Hematopoietic multipotent progenitor cell treated with erythropoietin and hydrocortisone succinate and interleukin-3 and kit ligand, for 4 days (in vitro differentiated cells): ENCODE measurements around the gene PRPF31.

Source experiments
- DNase-seq: peaks from one replicate; pipeline ENCODE4 v3.0.0-alpha.2; 2015

PRPF31 gene

DNA sequence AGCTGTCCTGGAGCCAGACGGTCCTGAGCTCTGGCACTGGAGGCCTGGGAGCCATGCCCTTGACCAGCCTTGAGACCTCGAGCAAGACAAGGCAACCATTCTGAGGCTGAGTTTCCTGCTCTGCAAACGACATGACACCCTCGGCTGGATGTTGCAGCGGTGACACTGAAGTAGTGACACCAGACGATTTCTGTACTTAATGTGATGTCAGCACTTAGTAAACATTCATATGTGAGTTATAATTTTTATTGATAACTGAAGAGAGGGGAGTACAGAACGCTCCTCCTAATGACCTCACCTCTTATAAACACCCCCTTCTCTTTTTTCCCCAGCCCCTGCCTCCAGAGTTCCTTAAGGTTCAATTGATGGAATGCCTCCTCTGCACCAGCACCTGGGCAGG is 7.1 kb upstream of the PRPF31 start:
- DNase-seq = no peak

GRCh38 chr19:54109651-54110050 is 5.9 kb upstream of the PRPF31 start:
- DNase-seq = no peak

DNA sequence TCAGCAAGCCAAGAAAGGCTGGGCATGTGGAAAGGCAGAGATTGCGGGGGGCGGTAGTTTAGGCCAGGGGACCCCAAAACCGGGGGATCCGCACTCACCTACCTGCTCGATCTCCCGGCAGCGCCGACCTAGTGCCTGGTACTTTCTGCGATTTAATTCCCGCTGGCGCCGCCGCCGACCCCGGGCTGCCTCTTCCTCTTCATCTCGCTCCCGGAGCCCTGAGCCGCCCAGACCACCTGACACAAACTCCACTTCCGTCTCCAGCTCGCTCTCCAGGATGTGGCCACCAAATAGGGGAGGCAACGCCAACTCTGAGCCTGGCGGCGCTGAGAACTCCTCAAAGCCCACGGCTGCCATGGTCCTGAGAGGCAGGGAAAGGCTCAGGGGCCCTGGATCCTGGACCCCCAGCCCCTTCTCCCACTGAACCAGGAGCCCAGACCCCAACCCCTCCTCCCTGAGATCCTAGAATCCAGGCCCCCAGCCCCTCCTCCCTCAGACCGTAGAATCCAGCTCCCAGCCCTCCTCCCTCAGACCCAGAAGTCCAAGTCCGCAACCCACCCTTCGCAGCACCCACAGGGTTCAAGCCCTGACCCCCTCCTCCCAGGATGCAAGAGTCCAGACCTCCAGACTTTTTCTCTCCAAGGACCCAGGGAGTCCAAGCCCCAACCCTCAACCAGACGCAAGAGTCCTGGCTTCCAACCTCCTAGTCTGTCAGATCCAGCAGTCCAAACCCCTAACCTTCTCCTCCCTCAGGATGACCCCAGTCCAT is 1.0 kb upstream of the PRPF31 start:
- peak; percentile 86 for DNase-seq

DNA sequence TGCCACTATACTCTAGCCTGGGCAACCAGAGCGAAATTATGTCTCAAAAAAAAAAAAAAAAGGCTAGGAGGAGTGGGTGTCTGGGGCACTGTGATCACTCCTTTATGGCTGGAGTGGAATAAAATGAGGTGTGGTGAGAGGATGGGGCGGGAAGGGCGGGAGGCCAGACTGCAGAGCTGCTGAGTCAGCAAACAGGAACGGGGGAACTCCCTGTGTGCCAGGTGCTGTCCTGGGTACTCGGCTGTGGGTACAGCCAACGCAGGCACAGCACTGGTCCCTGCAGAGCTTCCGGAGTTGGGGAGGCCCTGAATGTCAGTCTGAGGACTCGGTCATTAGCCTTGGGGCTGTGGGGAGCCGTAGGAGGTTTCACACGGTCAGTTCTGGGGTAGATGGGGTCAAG is 5.7 kb downstream of the PRPF31 start:
- no peak for DNase-seq

DNA sequence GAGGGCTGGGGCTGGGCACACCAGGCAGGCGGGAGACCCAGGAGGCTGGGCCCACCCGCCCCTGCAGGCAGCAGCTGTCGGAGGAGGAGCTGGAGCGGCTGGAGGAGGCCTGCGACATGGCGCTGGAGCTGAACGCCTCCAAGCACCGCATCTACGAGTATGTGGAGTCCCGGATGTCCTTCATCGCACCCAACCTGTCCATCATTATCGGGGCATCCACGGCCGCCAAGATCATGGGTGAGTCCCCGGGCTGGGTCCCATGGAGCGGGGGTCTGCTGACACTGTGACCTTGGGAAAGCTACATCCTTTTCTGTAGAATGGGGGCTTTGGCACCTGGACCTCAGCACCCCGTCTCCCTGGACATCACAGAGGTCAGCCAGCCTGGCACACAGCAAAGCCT is 8.1 kb downstream of the PRPF31 start:
- no peak for DNase-seq

DNA sequence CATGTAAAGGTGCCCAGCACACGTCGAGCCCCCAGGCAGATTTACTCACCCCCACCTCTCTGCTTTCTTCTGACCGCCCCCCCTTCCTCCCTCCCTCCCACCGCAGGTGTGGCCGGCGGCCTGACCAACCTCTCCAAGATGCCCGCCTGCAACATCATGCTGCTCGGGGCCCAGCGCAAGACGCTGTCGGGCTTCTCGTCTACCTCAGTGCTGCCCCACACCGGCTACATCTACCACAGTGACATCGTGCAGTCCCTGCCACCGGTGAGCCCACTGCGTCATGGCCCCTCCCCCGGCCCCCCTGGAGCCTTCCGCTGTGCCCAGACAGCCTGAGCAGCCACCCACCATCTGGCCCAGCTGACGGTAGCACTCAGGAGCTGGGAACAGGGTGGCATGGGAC is 8.8 kb downstream of the PRPF31 start:
- no peak for DNase-seq

- DNase-seq = no peak
Measured at GRCh38 chr19:54125713-54126112, 10.2 kb downstream of the PRPF31 start.

GRCh38 chr19:54127688-54128440 is 12.3 kb downstream of the PRPF31 start:
- no peak for DNase-seq

DNA sequence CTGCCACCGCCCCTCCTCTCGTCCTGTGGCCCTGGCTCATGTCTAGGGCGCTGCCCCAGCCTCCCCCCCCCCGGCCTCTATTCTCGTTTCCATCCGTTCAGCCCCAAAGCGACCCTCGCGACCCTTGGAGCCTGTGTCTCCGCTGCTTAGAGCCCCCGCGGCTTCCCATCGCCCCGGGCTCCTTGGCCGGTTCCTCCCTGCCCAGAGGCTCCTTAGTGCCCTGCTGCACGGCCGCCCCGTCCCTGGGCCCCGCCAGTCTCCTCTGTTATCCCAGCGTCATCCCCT is 12.8 kb downstream of the PRPF31 start:
- DNase-seq = no peak

GRCh38 chr19:54128796-54129616 is 13.5 kb downstream of the PRPF31 start:
- DNase-seq = no peak

- DNase-seq = no peak
Measured at GRCh38 chr19:54129617-54129996, 14.1 kb downstream of the PRPF31 start.

GRCh38 chr19:54133312-54133956 is 17.9 kb downstream of the PRPF31 start:
- DNase-seq = peak; percentile 54

DNA sequence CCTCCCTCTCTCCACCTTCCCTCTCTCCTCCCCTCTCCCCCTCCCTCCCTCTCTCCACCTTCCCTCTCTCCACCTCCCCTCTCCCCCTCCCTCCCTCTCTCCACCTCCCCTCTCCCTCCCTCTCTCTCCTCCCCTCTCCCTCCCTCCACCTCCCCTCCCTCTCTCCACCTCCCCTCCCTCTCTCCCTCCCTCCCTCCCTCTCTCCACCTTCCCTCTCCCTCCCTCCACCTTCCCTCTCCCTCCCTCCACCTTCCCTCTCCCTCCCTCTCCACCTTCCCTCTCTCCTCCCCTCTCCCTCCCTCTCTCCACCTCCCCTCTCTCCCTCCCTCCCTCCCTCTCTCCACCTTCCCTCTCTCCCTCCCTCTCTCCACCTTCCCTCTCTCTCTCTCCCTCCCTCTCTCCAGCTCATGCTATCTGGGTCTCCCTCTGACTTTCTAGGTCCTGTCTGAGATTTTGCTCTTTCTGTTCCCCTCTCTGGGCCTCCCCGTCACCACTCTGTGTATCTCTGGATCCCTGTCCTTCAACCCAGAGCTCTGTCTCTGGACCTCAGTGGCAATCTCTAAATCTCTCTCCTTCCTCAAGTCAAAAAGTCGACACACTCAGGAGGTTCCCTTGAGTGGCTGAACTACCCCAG is 18.5 kb downstream of the PRPF31 start:
- no peak for DNase-seq

GRCh38 chr19:54136086-54136863 is 20.7 kb downstream of the PRPF31 start:
- DNase-seq = no peak

- peak; percentile 100 for DNase-seq
Measured at GRCh38 chr19:54136864-54137698, 21.5 kb downstream of the PRPF31 start.

DNA sequence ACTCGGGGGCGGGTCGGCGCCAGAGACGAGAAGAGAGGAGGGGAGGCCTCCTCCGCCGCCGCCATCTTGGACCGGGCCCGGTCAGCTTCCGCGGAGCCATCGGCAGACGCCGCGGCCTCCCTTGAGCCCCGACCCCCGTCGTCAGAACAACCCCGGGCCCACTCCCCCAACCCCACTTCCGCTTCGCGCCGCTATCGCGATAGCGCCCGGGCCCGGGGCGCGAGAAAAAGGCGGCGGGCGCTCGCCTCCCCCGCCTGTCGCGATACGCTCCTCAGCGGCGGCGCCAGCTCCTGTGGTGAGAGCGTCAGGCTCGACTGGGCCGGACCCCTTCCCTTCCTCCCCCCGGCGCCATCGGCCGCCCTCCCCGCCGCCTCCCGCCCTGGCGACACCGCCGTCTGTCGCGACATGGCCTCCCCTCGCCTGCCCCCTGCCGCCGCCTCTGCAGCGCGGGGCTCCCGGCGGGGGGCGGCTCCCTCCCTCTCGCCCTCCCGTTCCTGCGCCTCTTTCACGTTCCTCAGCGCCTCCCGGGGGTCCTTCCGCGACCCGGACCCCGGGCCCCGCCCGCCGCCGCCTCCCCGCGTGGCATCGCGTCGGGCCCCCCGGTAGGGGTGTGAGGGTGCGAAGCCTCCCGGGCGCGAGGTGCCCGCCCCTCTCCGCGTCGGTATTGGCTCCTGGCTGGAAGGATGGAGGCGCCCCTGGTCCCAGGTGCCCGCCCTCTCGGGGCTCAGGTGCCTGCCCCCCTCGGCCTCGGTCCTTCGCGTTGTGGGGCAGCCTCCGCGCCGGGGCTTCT is 22.3 kb downstream of the PRPF31 start, which contains the start of gene CNOT3:
TSS of gene CNOT3 (plus strand) at position 64 of the 790 bp plus-strand sequence. CDS start 5,217 bp downstream, outside the sequence.
- DNase-seq = peak; percentile 37

DNA sequence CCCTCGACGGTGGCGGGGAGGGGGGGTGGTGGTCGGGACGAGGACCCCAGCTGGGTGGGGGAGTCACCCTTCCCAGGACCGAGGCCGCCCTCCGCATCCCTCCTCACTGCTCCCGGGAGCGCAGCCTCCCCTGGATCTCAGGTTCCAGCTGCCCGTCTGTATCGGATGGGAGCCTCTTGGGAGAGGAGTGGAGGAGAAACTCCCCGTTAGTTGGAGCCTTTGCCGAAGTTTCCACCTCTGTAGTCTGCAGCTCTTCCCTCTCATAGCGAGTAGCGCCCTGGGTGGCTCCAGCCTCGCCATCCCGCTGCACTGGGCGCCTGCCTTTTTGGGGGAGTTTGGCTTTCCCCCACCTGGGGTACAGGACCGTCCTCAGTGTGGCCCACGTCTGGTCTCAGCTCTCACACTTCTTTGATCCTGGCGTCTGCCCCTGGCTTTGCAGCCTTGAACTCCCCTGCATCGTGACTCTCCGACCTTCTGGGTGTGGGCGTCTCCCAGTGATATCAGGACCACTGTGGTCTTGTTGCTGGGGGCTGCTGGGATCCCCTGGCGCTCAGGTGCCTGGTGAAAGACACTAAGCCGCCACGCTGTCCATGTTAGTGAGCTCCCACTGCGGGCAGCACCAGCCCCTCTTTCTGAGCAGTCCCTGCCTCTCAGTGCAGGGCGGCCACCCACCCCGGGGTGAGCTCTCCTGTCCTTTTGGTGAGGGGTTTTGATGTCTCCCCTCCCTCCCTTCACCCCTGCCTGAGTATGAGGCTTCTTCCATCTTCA is 23.1 kb downstream of the PRPF31 start:
- DNase-seq = peak; percentile 42

DNA sequence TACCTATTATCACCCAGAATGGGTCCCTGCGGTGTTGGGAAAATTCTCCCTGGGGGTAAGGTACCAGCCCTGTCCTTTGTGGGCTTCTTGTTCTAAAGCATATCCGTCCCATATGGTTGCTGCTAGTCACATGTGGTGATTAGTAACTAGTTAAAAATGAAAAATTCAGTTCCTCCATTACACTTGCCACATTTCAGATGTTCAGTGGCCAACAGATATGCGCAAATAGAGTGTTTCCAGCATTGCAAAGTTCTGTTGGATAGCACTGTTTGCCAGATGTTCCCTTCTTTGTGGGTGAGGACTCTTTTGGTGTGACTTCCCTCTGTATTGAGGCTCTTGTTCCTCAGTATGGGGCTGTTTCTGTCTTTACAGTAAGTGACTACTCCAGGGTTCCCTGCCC is 25.8 kb downstream of the PRPF31 start:
- DNase-seq = no peak

DNA sequence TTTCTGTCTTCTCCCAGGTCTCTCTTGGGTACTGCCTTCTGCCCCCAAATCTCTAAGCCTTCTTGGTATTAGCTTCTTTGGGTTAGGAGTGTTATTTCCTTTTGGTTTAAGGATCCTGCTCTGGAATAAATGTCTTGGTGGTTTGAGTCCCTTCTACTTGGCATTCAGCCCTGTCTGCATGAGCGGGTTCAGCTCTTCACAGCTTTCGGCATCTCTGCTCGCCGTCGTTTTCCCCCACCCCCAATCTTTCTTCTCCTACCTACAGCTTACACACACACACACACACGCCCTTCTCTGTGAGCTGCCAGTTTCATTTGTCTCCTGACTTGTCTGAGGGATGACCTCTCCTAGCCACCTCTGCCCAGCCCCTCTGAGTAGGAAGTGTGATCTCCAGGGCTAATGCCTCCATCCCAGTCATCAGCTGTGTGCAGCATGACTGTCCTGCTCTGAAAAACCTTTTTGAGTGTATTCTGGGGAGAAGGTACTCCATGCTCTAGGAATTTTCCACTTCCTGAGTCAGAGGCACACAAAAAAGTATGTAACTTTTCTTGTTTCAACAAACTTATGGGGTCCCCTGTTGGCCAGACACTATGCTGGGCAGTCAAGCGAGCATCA is 26.7 kb downstream of the PRPF31 start:
- DNase-seq = no peak
